Suprapubic skin (tissue), 4 donors: Measurements from ENCODE around the gene CNGB1.

Experiments
- CTCF ChIP-seq, 2 donors: fragments of 200-600 bp in 1 of 2; fragments of 450-650 bp in 1 of 2; sonication (generic) in 1 of 2; IDR thresholded peaks; one replicate each; pipeline ENCODE4 v1.5.1; 2016 to 2019; ENCODE audit warnings: antibody characterized with exemption in 2 of 2, mild to moderate bottlenecking in 1 of 2, moderate library complexity in 1 of 2
- EP300 ChIP-seq: sonication (generic); formaldehyde crosslinking; IDR thresholded peaks from one replicate; pipeline ENCODE4 v1.6.1; 2017; ENCODE audit warnings: antibody characterized with exemption
- POLR2A ChIP-seq, 2 donors: fragments of 450-650 bp; IDR thresholded peaks; one replicate each; pipeline ENCODE4 v1.6.1; 2017; ENCODE audit warnings: antibody characterized with exemption in 2 of 2, mild to moderate bottlenecking in 2 of 2, moderate library complexity in 2 of 2
- POLR2AphosphoS5 ChIP-seq, 3 donors: sonication (generic); formaldehyde crosslinking; IDR thresholded peaks; one replicate each; pipeline ENCODE4 v1.6.1; 2017; ENCODE audit warnings: antibody characterized with exemption in 3 of 3

DNA sequence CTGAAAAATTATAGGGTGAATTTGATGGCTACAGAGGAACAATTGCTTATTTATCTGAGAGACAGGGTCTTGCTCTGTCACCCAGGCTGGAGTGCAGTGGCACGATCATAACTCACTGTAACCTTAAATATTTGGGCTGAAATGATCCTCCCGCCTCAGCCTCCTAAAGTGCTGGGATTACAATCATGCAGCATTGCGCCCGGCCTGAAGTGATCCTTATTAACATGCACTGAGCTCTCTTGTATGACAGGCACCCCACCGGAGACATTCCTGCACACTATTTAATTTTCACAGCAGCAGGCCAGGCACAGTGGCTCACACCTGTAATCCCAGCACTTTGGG lies 77.7 kb downstream of the CNGB1 start:
- TF ChIP-seq POLR2A (IDR thresholded peaks at IDR 0.05) (no peak), CTCF (IDR thresholded peaks at IDR 0.05) (no peak), EP300 (no peak), POLR2AphosphoS5 (IDR thresholded peaks at IDR 0.05) (no peak)
